ENCODE results near the gene EXOC3L4.

The EXOC3L4 gene

GRCh38 chr14:103059556-103059955 lies 35.0 kb upstream of the EXOC3L4 start:
- peaks cover 41% of the 10 kb centered on the region for H3K27me3 ChIP-seq (ENCODE audit: insufficient read depth, poor library complexity, severe bottlenecking)
- DNase-seq (ENCODE audit: low read depth in 1 of 2, low spot score in 1 of 2) = no peak
- H3K4me3 ChIP-seq (replicated peaks; ENCODE audit: insufficient read depth, low read length) = no peak overlapping the region
- H3K27ac ChIP-seq (replicated peaks) = no peak overlapping the region
- TF ChIP-seq SPI1 (IDR thresholded peaks at IDR 0.05; ENCODE audit: borderline replicate concordance, low read depth) = no peak
- no peak for TF ChIP-seq POLR2AphosphoS5 (IDR thresholded peaks at IDR 0.05; ENCODE audit: low read depth)
- no peak for TF ChIP-seq CTCF (IDR thresholded peaks at IDR 0.05; ENCODE audit: insufficient read depth, low read length)
- no peak for TF ChIP-seq REST (IDR thresholded peaks at IDR 0.05; ENCODE audit: insufficient replicate concordance, low read depth)
- TF ChIP-seq GABPA (IDR thresholded peaks at IDR 0.05; ENCODE audit: low read depth) = no peak

GRCh38 chr14:103061482-103061976 lies 33.0 kb upstream of the EXOC3L4 start:
- DNase-seq (ENCODE audit: low read depth in 1 of 2, low spot score in 1 of 2) = no peak
- TF ChIP-seq REST (IDR thresholded peaks at IDR 0.05; ENCODE audit: insufficient replicate concordance, low read depth) (no peak), CTCF (IDR thresholded peaks at IDR 0.05; ENCODE audit: insufficient read depth, low read length) (no peak)
- Histone ChIP-seq H3K27me3 (ENCODE audit: insufficient read depth, poor library complexity, severe bottlenecking) (peaks cover 29% of the 10 kb centered on the region), H3K4me3 (replicated peaks; ENCODE audit: insufficient read depth, low read length) (no peak overlapping the region), H3K27ac (replicated peaks) (no peak overlapping the region)

GRCh38 chr14:103064436-103064835 lies 30.1 kb upstream of the EXOC3L4 start:
- TF ChIP-seq GABPA (IDR thresholded peaks at IDR 0.05; ENCODE audit: low read depth) = no peak
- no peak for TF ChIP-seq POLR2AphosphoS5 (IDR thresholded peaks at IDR 0.05; ENCODE audit: low read depth)
- no peak for TF ChIP-seq REST (IDR thresholded peaks at IDR 0.05; ENCODE audit: insufficient replicate concordance, low read depth)
- no peak for TF ChIP-seq CTCF (IDR thresholded peaks at IDR 0.05; ENCODE audit: insufficient read depth, low read length)
- no peak for TF ChIP-seq SPI1 (IDR thresholded peaks at IDR 0.05; ENCODE audit: borderline replicate concordance, low read depth)
- Histone ChIP-seq H3K27ac (replicated peaks) (no peak overlapping the region), H3K4me3 (replicated peaks; ENCODE audit: insufficient read depth, low read length) (no peak overlapping the region), H3K27me3 (ENCODE audit: insufficient read depth, poor library complexity, severe bottlenecking) (peaks cover 13% of the 10 kb centered on the region)
- no peak for DNase-seq (ENCODE audit: low read depth in 1 of 2, low spot score in 1 of 2)

Data from HL-60 (cell line).